Right kidney (tissue), 1 donor: Measurements from ENCODE around the gene AP5B1.
A peak's percentile ranks its signal among the peaks of the same experiment; 100 is the strongest.

Experiments used
- DNase-seq: peaks from one replicate; pipeline ENCODE4 v3.0.0-alpha.2; 2016

Gene AP5B1

DNA sequence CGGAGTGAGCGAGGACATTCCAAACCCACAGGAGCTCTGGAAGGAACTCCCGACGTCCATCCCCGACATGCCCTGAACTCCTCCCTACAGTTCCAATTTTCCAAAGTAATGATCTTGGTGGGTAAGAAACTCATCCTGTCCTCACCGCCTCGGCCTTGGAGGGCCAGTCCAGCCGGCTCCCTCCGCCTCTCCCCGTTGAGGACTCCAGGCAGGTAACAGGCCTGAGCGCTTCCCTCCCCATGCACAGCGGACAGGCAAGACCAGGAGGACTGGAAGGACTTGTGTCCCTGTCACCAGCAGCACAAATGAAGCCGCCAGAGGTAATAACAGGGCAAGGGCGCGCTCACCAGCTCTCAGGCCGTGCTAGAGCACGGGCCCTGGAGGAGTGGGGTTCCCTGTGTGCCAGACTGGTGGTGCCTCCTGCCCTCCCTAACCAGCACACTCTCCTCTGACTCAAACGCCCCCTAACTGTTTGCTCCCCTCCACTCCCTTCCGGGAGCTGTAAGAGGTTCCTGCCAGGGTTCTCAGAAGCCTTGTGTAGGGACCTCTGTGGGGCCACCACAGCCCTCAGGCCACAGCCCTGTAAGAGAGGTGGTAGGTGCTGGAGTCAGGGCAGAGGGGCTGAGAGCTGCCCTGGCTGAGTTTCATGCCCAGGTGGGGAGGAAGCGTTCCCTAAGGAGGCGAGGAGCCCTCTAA lies 23.2 kb upstream of the AP5B1 start:
- DNase-seq = no peak

GRCh38 chr11:65802841-65803240 lies 22.1 kb upstream of the AP5B1 start:
- DNase-seq = no peak

- DNase-seq = no peak
Measured at GRCh38 chr11:65801153-65801987, 20.6 kb upstream of the AP5B1 start.

- DNase-seq = no peak
Measured at GRCh38 chr11:65798882-65799281, 18.1 kb upstream of the AP5B1 start.

GRCh38 chr11:65797711-65798110 lies 16.9 kb upstream of the AP5B1 start:
- no peak for DNase-seq

GRCh38 chr11:65796726-65797601 lies 16.2 kb upstream of the AP5B1 start:
- DNase-seq = no peak

DNA sequence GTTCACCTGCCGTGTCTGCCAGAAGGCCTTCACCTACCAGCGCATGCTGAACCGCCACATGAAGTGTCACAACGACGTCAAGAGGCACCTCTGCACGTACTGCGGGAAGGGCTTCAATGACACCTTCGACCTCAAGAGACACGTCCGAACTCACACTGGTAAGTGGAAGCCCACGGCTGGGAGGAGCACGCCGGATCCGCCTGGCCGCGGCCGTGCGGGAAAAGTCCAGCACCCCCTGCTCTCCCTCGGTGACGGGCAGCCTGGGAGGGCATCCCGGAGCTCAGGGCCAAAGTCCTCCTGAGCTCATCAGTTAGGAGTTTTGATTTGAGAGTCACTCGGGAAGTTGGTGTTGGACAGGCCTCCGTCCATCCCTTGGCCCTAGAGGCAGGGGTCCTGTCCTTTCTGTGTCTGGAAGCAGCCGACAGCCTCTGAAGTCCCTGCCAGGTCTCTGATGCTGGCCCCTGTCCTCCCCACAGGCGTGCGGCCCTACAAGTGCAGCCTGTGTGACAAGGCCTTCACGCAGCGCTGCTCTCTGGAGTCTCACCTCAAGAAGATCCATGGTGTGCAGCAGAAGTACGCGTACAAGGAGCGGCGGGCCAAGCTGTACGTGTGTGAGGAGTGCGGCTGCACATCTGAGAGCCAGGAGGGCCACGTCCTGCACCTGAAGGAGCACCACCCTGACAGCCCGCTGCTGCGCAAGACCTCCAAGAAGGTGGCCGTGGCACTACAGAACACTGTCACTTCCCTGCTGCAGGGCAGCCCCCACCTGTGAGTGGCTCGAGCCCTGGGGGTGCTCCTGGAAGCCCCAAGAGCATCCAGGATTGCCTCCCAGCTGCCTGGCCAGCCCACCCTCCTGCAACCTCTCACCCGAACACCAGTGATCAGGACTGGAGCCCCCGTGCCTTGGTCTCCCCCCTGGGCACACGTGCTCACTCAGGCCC lies 14.1 kb upstream of the AP5B1 start:
- DNase-seq = no peak

- no peak for DNase-seq
Measured at GRCh38 chr11:65793625-65794400, 13.0 kb upstream of the AP5B1 start.

DNA sequence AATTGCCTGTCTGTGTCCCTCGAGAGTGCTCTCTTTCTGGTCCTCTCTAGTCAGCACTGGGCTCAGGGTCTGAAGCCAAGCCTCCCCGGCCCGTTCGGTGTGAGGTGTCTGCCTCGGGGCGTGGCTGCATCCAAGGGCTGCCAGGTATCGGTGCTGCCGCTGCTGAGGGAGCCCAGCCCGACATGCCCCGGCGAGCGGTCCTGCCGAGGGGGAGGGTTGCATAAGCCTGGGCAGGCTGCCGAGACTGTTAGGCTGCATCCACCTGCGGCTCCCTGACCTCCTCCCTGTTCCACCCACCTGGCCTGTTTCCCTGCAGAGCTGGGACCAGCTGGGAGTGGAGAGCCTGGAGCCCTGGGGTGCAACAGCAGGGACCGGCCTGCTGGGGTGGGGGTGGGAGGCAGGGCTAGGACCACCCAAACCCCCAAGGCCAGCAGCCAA lies 12.4 kb upstream of the AP5B1 start:
- no peak for DNase-seq

- DNase-seq = no peak
Measured at GRCh38 chr11:65792456-65792855, 11.7 kb upstream of the AP5B1 start.

DNA sequence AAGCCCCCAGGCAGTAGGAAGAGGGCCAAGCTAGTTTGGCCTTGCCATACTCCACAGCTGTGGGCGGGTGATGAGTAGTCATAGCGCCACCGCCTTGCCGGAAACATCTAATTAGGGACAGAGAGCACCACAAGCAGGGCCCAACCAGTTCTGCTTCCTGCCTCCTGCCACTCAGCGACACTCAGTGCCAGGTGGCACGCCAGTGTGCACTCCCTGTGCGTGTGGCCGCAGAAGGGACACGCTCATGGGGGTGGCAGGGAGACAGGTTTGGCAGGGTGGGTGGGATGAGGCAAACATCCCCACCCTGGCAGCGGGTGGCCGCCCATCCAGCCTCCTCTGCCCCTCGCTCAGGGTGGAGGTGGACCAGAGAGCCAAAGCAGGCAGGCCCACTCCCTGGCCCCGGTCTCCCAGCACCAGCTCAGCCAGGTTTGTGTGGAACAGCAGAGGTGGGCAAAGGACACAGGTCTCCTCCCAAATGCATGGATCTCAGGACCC lies 11.0 kb upstream of the AP5B1 start:
- DNase-seq = no peak

GRCh38 chr11:65790902-65791650 lies 10.3 kb upstream of the AP5B1 start:
- no peak for DNase-seq

GRCh38 chr11:65790104-65790901 lies 9.5 kb upstream of the AP5B1 start:
- peak; percentile 17 for DNase-seq

GRCh38 chr11:65789230-65790103 lies 8.7 kb upstream of the AP5B1 start:
- peak; percentile 59 for DNase-seq

DNA sequence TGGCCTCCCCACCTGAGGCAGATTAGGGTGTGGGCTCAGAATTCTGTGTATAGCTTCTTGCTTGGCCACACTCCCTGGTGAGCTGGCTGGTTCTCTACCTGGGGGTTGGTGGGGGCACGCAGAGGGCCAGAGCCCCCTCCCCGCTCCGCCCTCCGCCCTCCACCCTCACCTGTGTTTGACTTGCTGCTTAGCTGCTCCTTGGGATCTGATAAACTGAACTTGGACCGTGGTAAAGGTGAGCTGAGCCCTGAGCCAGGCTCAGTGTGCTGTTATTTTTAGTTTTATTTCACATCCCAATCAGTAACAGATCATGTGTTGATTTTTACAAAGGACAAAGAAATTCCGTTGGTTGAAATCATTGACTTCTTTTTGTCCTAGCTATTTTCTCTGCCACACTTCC lies 8.0 kb upstream of the AP5B1 start:
- no peak for DNase-seq

DNA sequence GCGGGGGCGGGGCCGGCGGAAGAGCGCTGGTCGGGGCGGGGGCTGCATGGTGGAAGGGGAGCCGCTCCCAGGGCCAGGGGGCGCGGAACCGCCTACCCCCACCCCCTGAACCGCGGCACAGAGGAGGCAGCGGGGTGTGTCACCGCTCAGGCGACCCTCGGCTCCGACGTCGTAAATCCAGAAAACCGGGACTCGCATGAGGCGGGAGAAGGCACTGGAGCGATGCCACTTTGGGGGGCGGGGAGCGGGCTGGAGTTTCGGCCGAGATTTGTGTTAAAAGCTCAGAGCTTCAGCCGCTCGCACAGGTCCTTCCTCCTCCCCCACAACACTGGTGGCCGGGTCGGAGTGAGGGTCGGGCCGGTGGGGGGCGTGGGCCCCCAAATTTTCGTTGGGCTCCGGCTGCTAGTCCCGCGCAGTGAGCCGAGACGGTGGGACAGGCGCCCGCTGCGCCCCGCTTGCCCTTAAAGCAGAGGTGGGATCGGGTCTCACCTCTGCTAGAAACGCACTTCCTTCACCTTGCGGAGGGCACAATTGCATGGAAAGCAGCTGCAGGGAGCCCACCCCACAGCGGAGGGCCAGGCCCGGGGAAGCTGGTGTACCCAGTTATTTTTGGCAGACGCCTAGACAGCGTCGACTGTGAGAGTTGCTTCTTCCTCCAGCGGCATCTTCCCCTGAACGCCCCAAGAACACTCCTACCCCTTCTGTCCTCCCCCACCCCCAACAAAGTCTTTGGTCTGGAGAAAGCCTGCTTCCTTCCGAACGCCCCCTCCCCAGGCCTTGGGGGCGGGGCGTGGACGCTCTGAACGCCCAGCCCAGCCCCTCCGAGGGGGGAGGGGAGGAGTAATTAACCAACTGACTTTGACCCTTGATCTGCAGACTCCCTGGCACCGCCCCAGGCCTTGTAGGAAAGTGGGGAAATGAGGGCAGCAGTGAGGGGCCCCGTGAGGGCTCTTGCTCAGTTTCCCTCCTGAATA lies 7.2 kb upstream of the AP5B1 start:
- DNase-seq = peak; percentile 78
